IMR-90 (cell line): ENCODE results near the gene SLC25A34. TPM values are rescaled to one million over a fixed set of nuclear protein-coding genes. Genes with fewer than 3 reads are reported as not detected.

ENCODE experiments used
- ATAC-seq: fragments of 200-7000 bp; cut with Tn5 transposase; 2 replicates; pipeline ENCODE4 v1.9.1; 2020; ENCODE audit warnings: low read depth, mild to moderate bottlenecking, moderate library complexity
- BruUV-seq: library from RNA; stranded (reverse); fragments of 400-500 nt; replicated peaks from 2 replicates; lab custom pipeline; 2021; lab: Mats Ljungman, UMichigan
- CTCF ChIA-PET: fragments of 300-600 bp; formaldehyde crosslinking; extraction: SDS; loops from one replicate; lab custom pipeline; 2021; ENCODE audit warnings: antibody characterized with exemption; lab: Yijun Ruan, JAX
- POLR2A ChIA-PET: fragments of 300-600 bp; sonication (Branson Sonifier 250); formaldehyde crosslinking; loops from one replicate; lab custom pipeline; 2022; ENCODE audit warnings: antibody characterized with exemption; ENCODE audit not compliant: unreplicated experiment; lab: Charles Lee
- DNase-seq: peaks from one replicate; pipeline ENCODE4 v3.0.0; 2013
- H2AFZ ChIP-seq: replicated peaks from 2 replicates; pipeline ENCODE3; 2013; ENCODE audit warnings: low read length, mild to moderate bottlenecking; ENCODE audit not compliant: poor library complexity
- H2AK5ac ChIP-seq: 2 replicates; pipeline ENCODE4 v1.6.1; 2013; ENCODE audit warnings: low read depth, low read length, inconsistent platforms
- H2AK9ac ChIP-seq: replicated peaks from 2 replicates; pipeline ENCODE3; 2013; ENCODE audit warnings: mild to moderate bottlenecking, low read depth, low read length, moderate library complexity; ENCODE audit not compliant: poor library complexity
- H2BK120ac ChIP-seq: 2 replicates; pipeline ENCODE4 v1.6.1; 2013; ENCODE audit warnings: low read depth, low read length, inconsistent platforms
- H2BK15ac ChIP-seq: 3 replicates; pipeline ENCODE4 v1.6.1; 2013; ENCODE audit warnings: low read depth, low read length, inconsistent platforms
- H2BK20ac ChIP-seq: 2 replicates; pipeline ENCODE4 v1.6.1; 2013; ENCODE audit warnings: low read depth, mild to moderate bottlenecking, inconsistent platforms, low read length, moderate library complexity
- H2BK5ac ChIP-seq: 2 replicates; pipeline ENCODE4 v1.6.1; 2013; ENCODE audit warnings: mild to moderate bottlenecking, low read depth, low read length, inconsistent platforms; ENCODE audit not compliant: poor library complexity, severe bottlenecking
- H3K14ac ChIP-seq: replicated peaks from 2 replicates; pipeline ENCODE4 v1.6.1; 2013; ENCODE audit warnings: low read depth, low read length, inconsistent platforms
- H3K18ac ChIP-seq: 2 replicates; pipeline ENCODE4 v1.6.1; 2013; ENCODE audit warnings: low read depth, low read length, control low read depth
- H3K23ac ChIP-seq: 2 replicates; pipeline ENCODE4 v1.6.1; 2013; ENCODE audit warnings: low read depth, low read length, inconsistent platforms
- H3K27ac ChIP-seq: 2 replicates; pipeline ENCODE4 v1.5.1; 2013; ENCODE audit warnings: mild to moderate bottlenecking, control low read depth, low read length; ENCODE audit not compliant: insufficient read depth
- H3K27me3 ChIP-seq: 2 replicates; pipeline ENCODE4 v1.6.1; 2013; ENCODE audit warnings: low read length; ENCODE audit not compliant: control insufficient read depth, insufficient read depth
- H3K36me3 ChIP-seq: 2 replicates; pipeline ENCODE4 v1.6.1; 2013; ENCODE audit warnings: low read length, mixed read lengths; ENCODE audit not compliant: control insufficient read depth, insufficient read depth
- H3K4ac ChIP-seq: 2 replicates; pipeline ENCODE4 v1.6.1; 2013; ENCODE audit warnings: low read depth, low read length, inconsistent platforms
- H3K4me1 ChIP-seq: 2 replicates; pipeline ENCODE4 v1.6.1; 2013; ENCODE audit warnings: low read length, mixed read lengths; ENCODE audit not compliant: control insufficient read depth, insufficient read depth
- H3K4me2 ChIP-seq: 2 replicates; pipeline ENCODE4 v1.6.1; 2013; ENCODE audit warnings: low read depth, mild to moderate bottlenecking, control low read depth, low read length, moderate library complexity
- H3K4me3 ChIP-seq: 2 replicates; pipeline ENCODE4 v1.5.1; 2013; ENCODE audit warnings: low read depth, mild to moderate bottlenecking, control low read depth, low read length, moderate library complexity; ENCODE audit not compliant: insufficient read depth
- H3K56ac ChIP-seq: 2 replicates; pipeline ENCODE4 v1.6.1; 2013; ENCODE audit warnings: low read length, inconsistent platforms; ENCODE audit not compliant: insufficient read depth; ENCODE audit errors: extremely low read depth
- H3K79me1 ChIP-seq, 2 experiments: 2 replicates each; pipeline ENCODE4 v1.6.1; 2013; ENCODE audit warnings: low read length in 2 of 2, inconsistent platforms in 1 of 2, low read depth in 1 of 2
- H3K9ac ChIP-seq: 2 replicates; pipeline ENCODE4 v1.6.1; 2013; ENCODE audit warnings: low read depth, low read length, control low read depth
- H3K9me1 ChIP-seq: 2 replicates; pipeline ENCODE4 v1.6.1; 2013; ENCODE audit warnings: low read length, inconsistent platforms; ENCODE audit not compliant: insufficient read depth
- H3K9me3 ChIP-seq: 2 replicates; pipeline ENCODE4 v1.6.1; 2013; ENCODE audit warnings: low read length; ENCODE audit not compliant: control insufficient read depth, insufficient read depth
- H4K20me1 ChIP-seq: 2 replicates; pipeline ENCODE4 v1.6.1; 2013; ENCODE audit warnings: low read length, inconsistent platforms; ENCODE audit not compliant: insufficient read depth
- H4K5ac ChIP-seq: 2 replicates; pipeline ENCODE4 v1.6.1; 2013; ENCODE audit warnings: mild to moderate bottlenecking, low read depth, low read length, control low read depth
- H4K8ac ChIP-seq, 2 experiments: 2 replicates each; pipeline ENCODE4 v1.6.1; 2013; ENCODE audit warnings: low read depth in 2 of 2, low read length in 2 of 2, control low read depth in 1 of 2, inconsistent platforms in 1 of 2
- H4K91ac ChIP-seq: 2 replicates; pipeline ENCODE4 v1.6.1; 2013; ENCODE audit warnings: low read depth, low read length, inconsistent platforms; ENCODE audit not compliant: insufficient read depth
- CHD1 ChIP-seq: IDR thresholded peaks from 2 replicates; pipeline ENCODE4 v1.6.1; 2012; ENCODE audit warnings: low read depth, low read length, improper control_type of control experiment
- MAFK ChIP-seq: IDR thresholded peaks from 2 replicates; pipeline ENCODE4 v1.6.1; 2012; ENCODE audit warnings: low read depth, low read length, improper control_type of control experiment
- MXI1 ChIP-seq: IDR thresholded peaks from 2 replicates; pipeline ENCODE4 v1.6.1; 2012; ENCODE audit warnings: low read depth, mild to moderate bottlenecking, low read length, moderate library complexity, borderline replicate concordance
- POLR2A ChIP-seq: IDR thresholded peaks from 2 replicates; pipeline ENCODE4 v1.6.1; 2012; ENCODE audit warnings: mild to moderate bottlenecking, low read depth, low read length
- RAD21 ChIP-seq: IDR thresholded peaks from 2 replicates; pipeline ENCODE4 v1.6.1; 2012; ENCODE audit warnings: low read length, improper control_type of control experiment
- RCOR1 ChIP-seq: IDR thresholded peaks from 2 replicates; pipeline ENCODE4 v1.6.1; 2012; ENCODE audit warnings: mild to moderate bottlenecking, low read length, improper control_type of control experiment; ENCODE audit not compliant: insufficient replicate concordance
- WGBS, 2 experiments: methylation state at CpG; one replicate each; pipeline versions ENCODE4 v1.1.5 to v1.1.7; 2013; ENCODE audit warnings: missing lambda C conversion rate in 2 of 2; ENCODE audit not compliant: insufficient read length in 1 of 2; ENCODE audit errors: extremely low coverage in 2 of 2; 5-methylcytosine and 5-hydroxymethylcytosine counted together
- dilution Hi-C: fragments of 300-500 bp; cut with HindIII; formaldehyde crosslinking; loops from one replicate; pipeline ENCODE4 v1.14.3; 2018; ENCODE audit warnings: low sequenced_read_pairs; ENCODE audit not compliant: unreplicated experiment
- in situ Hi-C: fragments of 300-500 bp; cut with MboI; formaldehyde crosslinking; loops from 3 replicates; pipeline ENCODE4 v1.14.3; 2019; ENCODE audit warnings: low sequenced_read_pairs, inconsistent platforms, mixed read lengths
- intact Hi-C: fragments of 100-400 bp; cut with micrococcal nuclease; formaldehyde crosslinking; loops from 2 replicates; pipeline ENCODE4 v1.10.0; 2022
- polyA plus RNA-seq, 3 experiments: library from polyadenylated mRNA; depleted of rRNA; stranded (reverse); fragments of >200 nt; gene quantifications; 2 replicates each; pipeline ENCODE4 v1.2.3, GENCODE V29; 2012; ENCODE audit warnings: low replicate concordance in 1 of 3
- total RNA-seq: library from RNA; depleted of rRNA; stranded (reverse); fragments of >200 nt; gene quantifications from 2 replicates; pipeline ENCODE4 v1.2.3, GENCODE V29; 2012
- TF ChIP-seq, protein P1 (sequence below): fragments of 150-350 bp; IDR thresholded peaks from 2 replicates; pipeline ENCODE4 v1.6.1; 2016; ENCODE audit warnings: low read depth, mild to moderate bottlenecking, low read length, moderate library complexity, borderline replicate concordance

SLC25A34 gene
- total and polyA plus RNA-seq, 2 of the 4 experiments (the other 2 are of a cell fraction): under 0.01 to 0.72 TPM

DNA sequence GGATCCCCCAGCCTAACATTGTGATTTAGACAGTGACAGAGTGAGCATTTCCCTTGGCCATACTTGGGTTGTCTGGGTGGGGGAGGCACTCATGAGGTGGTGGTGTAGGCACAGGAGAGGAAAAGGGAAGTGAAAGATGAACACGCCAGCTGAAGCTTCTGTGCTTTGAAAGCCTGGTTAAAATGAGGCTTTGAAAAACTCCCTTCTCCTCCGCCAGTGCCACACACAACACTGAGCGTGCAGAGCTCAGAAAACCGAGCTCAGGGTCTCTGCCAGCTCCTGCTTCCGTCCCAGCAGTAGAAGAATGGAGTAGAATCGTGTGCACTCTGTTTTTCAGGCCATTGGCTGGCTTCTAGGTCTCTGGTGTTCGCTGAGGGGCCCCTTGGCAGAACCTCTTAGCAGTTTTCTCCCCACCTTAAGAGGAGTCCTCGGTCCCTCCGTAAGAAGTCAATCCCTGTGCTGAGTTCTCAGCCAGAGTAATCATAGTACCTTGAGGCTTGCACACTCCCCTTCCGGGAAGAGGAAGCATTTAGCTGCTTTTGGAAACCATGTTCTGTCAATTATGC lies 39.0 kb upstream of the SLC25A34 start:
- H3K9ac ChIP-seq: no peak overlapping the region
- ATAC-seq: no peak

More for the DNA sequence above, 39.0 kb upstream of the SLC25A34 start:
- Histone ChIP-seq H3K14ac (no peak overlapping the region), H3K4ac (no peak overlapping the region), H4K20me1 (peaks cover 52% of the 10 kb centered on the region), H2BK20ac (no peak overlapping the region), H3K4me2 (no peak overlapping the region), H3K9me1 (peaks cover 14% of the 10 kb centered on the region), H3K27me3 (no peaks in the 10 kb centered on the region), H2BK15ac (no peak overlapping the region), H3K23ac (no peak overlapping the region), H2BK5ac (no peak overlapping the region), H4K91ac (no peak overlapping the region), H2AFZ (no peak overlapping the region), H3K18ac (no peak overlapping the region), H3K36me3 (peaks cover 1% of the 10 kb centered on the region; the same call in 1 of the 2 replicates), H3K4me3 (no peak overlapping the region), H4K8ac (no peak overlapping the region), H3K56ac (no peak overlapping the region), H3K27ac (no peak overlapping the region), H3K4me1 (peaks cover 5% of the 10 kb centered on the region; the same call in 1 of the 2 replicates), H2AK9ac (no peak overlapping the region), H2BK120ac (no peak overlapping the region), H4K5ac (no peak overlapping the region), H3K9me3 (no peaks in the 10 kb centered on the region), H3K79me1 (peaks cover 31 to 77% of the 10 kb centered on the region in 2 experiments), H2AK5ac (no peak overlapping the region)
- CTCF ChIA-PET: interaction anchor here (0.9 kb wide), 1 partner anchor 25 kb away, joined by 6 read pairs; no protein-coding TSS in a partner anchor
- WGBS, 2 experiments: 76% methylated on average over 4 of the region's 10 CpGs; no CpG with 5 or more reads in 1 of the 2 experiments
- in situ Hi-C loops: no loop called here
- POLR2A ChIA-PET: no interaction called here
- no peak for TF ChIP-seq CHD1
- no peak for TF ChIP-seq RCOR1
- TF ChIP-seq, protein P1, sequence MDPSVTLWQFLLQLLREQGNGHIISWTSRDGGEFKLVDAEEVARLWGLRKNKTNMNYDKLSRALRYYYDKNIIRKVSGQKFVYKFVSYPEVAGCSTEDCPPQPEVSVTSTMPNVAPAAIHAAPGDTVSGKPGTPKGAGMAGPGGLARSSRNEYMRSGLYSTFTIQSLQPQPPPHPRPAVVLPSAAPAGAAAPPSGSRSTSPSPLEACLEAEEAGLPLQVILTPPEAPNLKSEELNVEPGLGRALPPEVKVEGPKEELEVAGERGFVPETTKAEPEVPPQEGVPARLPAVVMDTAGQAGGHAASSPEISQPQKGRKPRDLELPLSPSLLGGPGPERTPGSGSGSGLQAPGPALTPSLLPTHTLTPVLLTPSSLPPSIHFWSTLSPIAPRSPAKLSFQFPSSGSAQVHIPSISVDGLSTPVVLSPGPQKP: no peak
- TF ChIP-seq RAD21: no peak
- TF ChIP-seq MXI1: no peak
- TF ChIP-seq POLR2A: no peak
- no peak for TF ChIP-seq MAFK
- dilution Hi-C loops: no loop called here
- intact Hi-C loops: no loop called here
- BruUV-seq: no TSS peak
- no peak for DNase-seq
